Fibroblast of the aortic adventitia (primary cell): ENCODE measurements around the gene SLC36A3. TPM values are rescaled to one million over a fixed set of nuclear protein-coding genes. Genes with fewer than 3 reads are reported as not detected.
"Not testable (repeated sequence)": the region's sequence is repeated elsewhere in the genome, so short reads cannot be mapped to it uniquely, and the experiment has no call there.

Experiments used
- DNase-seq: peaks from one replicate; pipeline ENCODE4 v3.0.0-alpha.2; 2010; ENCODE audit warnings: low read depth
- H3K4me3 ChIP-seq: 2 replicates; pipeline ENCODE4 v1.5.1; 2011; ENCODE audit warnings: low read depth, mild to moderate bottlenecking, control low read depth, low read length, moderate library complexity
- CTCF ChIP-seq: IDR thresholded peaks from 2 replicates; pipeline ENCODE4 v1.5.1; 2011; ENCODE audit warnings: mild to moderate bottlenecking, low read length, control low read depth, inconsistent platforms; ENCODE audit not compliant: insufficient read depth
- total RNA-seq: library from RNA; depleted of rRNA; stranded (reverse); fragments of >200 nt; gene quantifications from 2 replicates; pipeline ENCODE4 v1.2.3, GENCODE V29; 2012; ENCODE audit warnings: low replicate concordance

SLC36A3 gene
- total RNA-seq, 1 donor, result not detected

- no peak for TF ChIP-seq CTCF
- H3K4me3 ChIP-seq, result no peak overlapping the region
- DNase-seq, result no peak
Measured at GRCh38 chr5:151257731-151258181, 45.8 kb downstream of the SLC36A3 start.

- DNase-seq, result no peak
- TF ChIP-seq CTCF, result no peak
- no peak overlapping the region for H3K4me3 ChIP-seq
Measured at GRCh38 chr5:151255621-151256286, 47.8 kb downstream of the SLC36A3 start.

- H3K4me3 ChIP-seq, DNase-seq: not testable (repeated sequence)
Measured at GRCh38 chr5:151254990-151255389, 48.6 kb downstream of the SLC36A3 start.

GRCh38 chr5:151254556-151254955 is 49.0 kb downstream of the SLC36A3 start:
- TF ChIP-seq CTCF, result no peak
- DNase-seq, result no peak
- H3K4me3 ChIP-seq, result no peak overlapping the region

GRCh38 chr5:151253605-151253950 is 50.0 kb downstream of the SLC36A3 start:
- H3K4me3 ChIP-seq, result peak overlapping the region; percentile 90
- TF ChIP-seq CTCF, result no peak
- DNase-seq, result no peak

- H3K4me3 ChIP-seq, result peak within 1 kb of the TSS; percentile 90
- DNase-seq, result peak; percentile 99
- no peak for TF ChIP-seq CTCF
Measured at GRCh38 chr5:151252762-151253604, 50.6 kb downstream of the SLC36A3 start, which contains the start of gene GM2A. TSS of gene GM2A (plus strand) at chr5:151253185. CDS start at chr5:151253217, 32 bp downstream.

- no peak for TF ChIP-seq CTCF
- no peak for DNase-seq
- no peak overlapping the region for H3K4me3 ChIP-seq
Measured at GRCh38 chr5:151251621-151252020, 51.9 kb downstream of the SLC36A3 start.
